CD4-positive, alpha-beta T cell treated with Interleukin-4 for 4 hours (primary cell): ENCODE measurements around the gene AFF3.
"Not testable (repeated sequence)": the region's sequence is repeated elsewhere in the genome, so short reads cannot be mapped to it uniquely, and the experiment has no call there.

Experiments
- DNase-seq: peaks from one replicate; pipeline ENCODE4 v3.0.0-alpha.2; 2020

The AFF3 gene

DNA sequence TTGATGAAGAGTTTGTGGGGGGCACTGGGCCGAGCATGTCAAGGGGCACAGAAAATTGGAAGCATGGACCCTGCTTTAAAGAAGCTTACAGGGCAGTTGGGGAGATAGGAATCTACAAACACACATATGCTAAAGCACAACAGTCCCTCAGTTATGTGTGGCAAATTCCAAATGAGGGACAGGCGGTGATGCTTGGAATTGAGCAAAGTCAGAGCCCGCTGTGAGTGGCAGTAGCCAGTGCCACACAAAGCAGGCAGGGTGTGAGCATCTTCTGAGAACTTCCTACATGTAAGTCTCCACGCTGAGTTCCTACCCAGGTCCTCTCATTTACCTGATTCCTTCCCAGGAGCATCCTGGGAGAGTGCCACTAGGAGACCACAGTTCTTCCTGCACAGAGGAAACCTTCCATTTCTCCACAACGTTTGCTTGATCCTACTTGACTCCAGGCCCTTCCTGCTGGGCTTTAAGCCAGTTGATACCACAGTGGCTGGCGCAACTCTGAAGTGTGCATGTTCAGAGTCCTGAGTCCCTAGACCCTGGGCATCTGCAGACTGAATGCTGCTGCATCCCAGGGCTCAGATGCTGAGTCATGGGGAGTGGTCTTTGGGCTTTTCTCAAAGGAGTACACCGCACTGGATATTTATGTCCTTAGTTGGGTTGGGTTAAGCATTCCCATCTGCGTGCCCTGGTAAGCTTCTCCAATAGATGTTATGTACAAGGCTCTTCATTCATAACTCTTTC lies 365.3 kb downstream of the AFF3 start:
- no peak for DNase-seq

DNA sequence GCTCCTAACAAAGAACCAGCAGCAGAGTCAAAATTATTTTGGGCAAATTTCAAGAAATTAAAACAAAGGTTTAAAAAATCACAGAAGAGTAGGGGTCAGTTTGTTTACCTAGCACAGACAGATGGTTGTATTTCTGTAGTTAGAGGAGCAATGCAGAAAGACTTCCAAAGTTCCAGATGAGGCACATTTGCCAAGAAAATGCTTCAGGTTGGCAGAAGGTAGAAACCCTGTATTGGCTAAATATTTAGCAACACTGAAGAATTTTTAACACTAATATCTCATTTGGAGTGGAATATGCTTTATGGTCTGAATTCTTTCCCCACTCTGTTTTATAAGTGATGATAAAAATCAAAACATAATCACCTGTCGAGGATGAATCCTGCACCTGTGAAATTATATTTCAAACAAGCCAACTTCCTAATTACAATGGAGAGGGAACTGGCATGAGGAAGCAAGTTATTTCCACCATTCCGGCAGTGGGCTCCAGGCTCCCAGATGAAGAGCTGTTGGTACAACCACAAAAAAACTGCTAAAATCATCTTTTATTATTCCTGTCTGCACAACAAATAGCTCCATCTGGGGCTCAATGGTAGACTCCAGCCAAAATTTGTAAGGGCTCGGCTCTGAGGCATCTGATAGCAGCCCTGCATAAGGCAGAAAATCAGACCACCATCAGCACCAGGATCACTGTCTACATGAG lies 366.0 kb downstream of the AFF3 start:
- DNase-seq, result no peak

DNA sequence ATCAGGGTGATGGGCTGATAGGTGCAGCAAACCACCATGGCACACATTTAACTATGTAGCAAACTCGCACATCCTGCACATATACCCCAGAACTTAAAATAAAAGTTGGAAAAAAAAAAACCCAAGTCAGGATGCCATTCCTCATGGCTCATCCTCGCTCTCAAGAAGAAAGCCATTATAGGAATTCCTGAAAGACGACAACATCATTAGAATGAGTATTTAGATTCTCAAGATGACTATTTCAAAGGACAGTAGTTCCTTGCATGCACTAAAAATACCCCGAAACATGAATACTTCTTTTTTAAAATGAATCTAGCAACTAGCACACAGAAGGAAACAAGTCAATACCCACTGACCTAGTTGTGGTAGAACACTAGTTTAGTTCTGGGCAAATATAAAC lies 366.8 kb downstream of the AFF3 start:
- DNase-seq, result no peak

DNA sequence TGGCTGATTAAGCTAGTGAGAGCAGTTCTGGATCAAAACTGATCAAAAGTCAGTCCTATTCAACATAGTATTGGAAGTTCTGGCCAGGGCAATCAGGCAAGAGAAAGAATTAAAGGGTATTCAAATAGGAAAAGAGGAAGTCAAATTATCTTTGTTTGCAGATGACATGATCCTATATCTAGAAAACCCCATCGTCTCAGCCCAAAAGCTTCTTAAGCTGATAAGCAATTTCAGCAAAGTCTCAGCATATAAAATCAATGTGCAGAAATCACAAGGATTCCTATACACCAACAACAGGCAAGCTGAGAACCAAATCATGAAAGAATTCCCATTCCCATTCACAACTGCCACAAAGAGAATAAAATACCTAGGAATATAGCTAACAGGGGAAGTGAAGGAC lies 368.7 kb downstream of the AFF3 start:
- DNase-seq, result not testable (repeated sequence)

DNA sequence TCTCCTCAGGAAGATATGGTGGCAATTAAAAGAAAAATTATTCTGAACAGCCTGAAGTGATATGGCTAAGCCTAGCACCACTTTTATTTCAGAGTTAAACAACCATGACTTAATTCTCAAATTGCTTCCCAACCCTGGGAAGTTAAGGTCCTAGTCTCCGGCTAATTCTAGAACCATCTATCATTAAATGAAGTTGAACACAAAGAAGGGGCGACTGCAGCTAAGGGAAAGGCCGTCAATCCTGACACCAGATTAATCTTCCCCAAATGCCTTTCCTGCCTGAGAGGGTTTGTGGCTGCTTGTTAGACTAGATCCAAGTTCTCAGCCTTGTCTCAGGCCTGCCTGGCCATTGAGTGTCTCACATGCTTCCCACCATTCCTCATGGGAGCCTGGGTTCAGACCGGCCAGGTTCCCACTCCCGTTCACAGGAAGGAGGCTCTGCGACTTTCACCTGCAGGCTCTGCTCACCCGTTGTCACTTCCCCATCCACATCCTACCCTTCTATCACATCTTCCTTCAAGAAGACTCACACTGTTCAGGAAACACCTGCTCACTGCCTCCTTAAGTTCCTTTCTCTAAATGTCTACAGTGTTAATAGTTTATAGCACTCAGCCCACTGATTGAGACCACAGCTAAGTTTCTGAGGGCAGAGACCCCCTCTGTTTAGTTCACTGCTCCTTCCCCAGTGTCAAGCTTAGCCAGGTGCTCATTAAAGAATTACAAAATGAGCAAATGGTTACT lies 369.6 kb downstream of the AFF3 start:
- no peak for DNase-seq

DNA sequence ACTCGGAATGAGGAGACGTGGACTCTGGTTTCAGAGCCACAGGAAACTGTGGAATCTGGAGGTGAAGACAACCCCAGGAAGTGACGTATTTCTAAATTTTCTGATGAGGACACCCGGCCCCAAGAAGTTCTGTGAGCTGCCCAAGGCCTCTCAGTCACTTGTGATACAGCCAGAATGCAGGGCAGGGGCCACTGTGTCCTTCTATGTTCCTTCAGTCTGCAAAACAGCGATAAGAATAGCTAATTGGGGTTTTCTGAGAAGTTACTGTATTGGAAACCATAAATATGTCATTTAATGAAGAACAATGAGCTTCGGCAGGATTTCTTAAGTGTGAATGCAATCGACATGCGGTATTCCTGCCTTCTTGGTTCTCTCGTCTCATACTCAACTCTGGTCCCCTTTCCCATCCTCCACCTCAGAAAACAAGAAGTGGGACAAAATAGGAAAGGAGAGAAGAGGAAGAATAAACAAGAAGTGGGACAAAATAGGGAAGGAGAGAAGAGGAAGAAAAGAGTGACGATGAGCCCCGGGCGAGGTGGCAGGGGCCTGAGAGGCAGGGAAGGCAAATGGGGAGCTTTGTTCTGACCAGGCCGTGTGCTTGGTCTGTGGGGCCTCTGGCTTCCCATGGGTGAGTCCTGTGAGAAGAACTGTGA lies 370.6 kb downstream of the AFF3 start:
- no peak for DNase-seq

DNA sequence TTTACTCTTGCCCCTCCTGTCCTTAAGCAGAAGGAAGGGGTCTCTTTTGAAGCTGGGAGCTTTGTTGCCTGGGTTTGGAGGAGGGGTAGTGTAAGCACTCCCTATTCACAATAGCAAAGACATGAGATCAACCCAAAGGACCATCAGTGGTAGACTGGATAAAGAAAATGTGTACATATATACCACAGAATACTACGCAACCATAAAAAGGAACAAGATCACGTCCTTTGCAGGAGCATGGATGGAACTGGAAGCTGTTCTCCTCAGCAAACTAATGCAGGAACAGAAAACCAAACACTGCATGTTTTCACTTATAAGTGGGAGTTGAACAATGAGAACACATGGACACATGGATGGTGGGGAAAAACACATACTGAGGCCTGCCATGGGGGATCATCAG lies 371.5 kb downstream of the AFF3 start:
- DNase-seq, result no peak

DNA sequence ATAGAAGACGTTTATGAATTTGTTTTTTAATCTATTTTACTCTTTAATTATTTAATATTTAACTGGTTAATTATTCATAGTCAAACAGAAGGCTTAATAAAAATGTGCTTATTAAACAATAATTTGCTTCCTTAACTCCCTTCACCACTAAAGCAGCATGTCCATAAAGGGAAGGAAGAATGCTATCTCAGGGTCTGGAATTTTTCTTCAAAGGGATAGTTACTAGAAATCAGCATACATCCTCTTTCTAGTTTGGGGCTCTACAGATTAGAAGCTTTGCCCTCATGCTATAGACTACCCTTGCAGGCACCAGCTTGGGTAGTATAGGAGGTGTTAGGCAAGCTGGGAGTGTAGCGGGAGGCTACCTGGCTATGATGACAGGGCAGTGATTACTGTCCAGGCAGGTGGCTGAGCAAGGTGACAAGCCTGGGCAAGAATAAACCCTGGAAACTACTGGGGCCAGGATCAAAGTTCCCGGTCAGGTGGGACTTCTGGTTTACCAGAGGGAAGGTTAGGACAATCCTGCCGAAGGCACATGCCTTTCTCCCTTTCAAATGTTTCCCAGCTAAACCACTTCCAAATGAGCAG lies 376.6 kb downstream of the AFF3 start:
- DNase-seq, result no peak

DNA sequence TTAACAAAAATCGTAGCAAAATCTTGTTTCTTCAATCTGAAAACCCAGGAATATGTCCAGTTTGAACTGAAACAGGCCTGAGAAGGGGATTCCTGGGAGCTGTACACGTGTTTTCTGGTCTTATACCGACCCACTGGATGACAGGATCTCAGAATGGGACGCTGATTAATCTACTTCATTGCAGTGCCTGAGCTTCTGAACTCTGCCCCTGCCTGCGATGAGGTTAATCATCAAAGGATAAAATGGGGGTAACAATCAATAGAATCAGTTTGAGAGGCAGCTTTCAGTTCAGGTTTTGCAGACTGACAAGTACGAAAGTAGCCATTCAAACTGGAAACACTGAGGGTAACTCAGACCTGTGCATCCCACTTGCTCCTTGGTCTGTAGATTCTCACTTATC lies 378.6 kb downstream of the AFF3 start:
- DNase-seq, result no peak

DNA sequence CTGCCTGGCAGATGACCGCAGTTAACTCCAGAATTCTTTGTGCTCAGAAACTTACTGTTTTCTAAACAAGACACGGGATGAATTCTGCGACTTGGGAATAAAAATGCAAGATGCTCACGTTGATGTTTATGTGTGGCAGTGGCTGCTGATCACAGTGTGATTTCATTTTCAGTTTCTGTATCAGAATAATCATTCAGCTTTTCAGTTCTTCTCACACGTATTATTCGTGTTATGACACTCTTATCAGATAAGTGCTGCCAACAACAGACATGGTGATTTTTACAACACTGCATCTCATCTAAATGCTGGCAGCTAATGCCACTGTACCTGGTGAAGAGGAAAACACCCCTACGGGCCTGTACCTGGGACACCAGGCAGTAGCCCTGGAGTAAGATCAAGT lies 379.7 kb downstream of the AFF3 start:
- DNase-seq, result no peak

DNA sequence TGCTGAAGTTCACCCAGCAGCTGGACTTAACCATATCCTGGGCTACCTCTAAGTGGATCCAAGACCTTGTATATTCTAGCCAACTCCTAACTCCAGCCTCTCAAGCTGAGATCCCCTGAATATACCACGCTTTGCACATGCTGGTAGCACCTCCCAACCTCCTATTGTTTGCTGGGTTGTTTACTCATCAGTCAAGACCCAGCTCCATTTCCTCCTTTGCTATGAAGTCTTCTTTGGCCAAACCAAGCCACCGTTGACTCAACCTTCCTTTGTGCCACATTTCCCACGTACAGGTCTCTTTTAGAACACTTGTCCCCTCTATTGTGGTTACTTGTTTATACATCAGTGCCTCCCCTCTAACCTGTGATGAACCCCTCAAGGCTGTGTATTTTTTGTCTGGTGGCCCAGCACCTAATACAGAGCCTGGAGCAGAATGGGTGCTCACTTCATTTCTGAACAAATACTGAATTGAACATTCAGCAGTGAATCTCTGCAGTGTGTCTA lies 384.7 kb downstream of the AFF3 start:
- DNase-seq, result no peak

DNA sequence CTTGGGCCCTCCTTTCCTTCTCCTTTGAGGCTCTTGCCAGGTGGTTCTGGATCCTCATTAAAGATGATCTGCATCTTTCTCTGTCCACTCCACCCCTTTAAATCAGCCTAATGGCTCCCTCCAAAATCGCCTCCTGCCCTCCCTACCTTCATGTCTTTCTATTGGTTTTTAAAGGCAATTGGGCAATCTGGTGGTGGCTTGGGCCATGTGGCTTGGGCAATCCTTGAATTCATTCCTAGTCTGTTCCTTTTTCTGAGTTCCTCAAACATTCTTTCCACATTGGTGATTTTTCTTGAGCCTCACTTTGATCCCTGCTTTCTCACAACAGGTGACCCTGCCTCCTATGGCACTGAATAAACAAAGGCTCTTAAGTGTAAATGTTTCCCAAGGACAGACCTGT lies 386.3 kb downstream of the AFF3 start:
- no peak for DNase-seq

DNA sequence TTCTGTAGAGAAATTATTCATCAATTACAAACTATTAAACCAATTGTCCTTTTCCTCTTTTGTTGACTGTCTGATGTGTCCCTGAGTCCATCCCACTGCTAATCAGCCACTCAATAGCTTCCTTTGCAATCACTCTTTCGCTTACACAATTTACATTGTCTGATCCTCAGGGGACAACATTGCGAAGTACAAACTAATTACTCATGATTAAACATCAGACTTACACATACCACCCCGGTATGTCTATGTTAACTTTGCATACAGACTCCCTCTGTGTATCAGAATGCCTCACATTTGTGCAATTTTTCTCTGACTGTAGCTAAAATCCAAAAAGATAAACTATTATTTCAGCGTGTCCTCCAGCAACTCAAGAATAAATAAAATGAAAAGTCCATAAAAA lies 388.2 kb downstream of the AFF3 start:
- no peak for DNase-seq

DNA sequence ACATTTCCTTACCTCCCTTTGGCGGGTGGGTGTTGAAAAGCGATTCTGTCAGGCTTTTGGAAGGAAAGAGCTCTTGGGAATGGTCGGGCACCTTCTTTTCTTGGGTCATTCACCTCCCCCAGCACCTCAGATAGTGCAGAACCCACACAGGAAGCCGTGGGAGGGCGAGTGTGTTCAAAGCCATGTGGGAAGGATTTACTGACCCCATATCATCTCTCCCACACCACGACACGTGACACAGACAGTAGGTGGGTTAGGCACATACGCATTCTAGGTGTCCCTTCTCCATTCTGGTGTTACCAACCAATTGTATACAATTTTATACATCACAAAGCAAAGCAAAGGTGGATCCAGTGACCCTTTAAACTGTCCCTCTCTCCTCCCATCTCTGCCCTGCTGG lies 388.9 kb downstream of the AFF3 start:
- no peak for DNase-seq

DNA sequence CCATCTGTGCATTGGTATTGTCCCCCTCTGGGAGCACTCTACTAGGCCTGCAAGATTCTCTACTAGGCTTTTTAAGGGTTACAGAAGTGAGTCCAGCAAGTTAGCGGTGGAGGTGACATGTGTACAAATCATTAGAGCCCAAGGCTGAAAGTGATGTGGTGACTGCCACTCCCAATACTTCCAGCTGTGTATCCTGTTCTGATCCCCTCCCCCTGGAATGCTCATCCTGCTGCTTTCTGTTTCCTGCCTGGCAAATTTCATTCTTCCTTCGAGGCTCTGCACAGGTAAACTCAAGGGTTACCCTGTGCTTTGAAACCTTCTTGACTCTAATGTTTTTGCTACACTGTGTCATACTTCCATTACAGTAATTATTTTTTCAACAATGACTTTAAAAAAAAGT lies 394.0 kb downstream of the AFF3 start:
- no peak for DNase-seq

DNA sequence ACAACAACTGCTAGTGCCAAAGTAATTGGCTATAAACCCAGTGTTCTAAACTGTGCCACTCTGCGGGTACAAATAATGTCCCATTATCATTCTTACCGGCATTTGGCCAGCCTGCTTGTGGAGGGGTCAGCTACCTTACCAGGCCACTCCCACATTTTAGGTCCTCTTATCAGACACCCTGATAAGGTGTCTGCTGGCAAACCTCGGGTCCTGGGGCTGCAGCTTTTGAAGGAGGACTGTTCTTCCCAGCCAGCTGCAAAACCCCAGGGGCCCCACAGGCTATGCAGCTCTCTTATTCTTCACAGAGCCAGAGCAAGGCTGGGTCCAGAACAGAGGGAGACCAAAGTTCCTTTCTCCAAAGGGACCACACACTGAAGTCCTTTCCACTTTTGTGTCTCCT lies 394.5 kb downstream of the AFF3 start:
- no peak for DNase-seq

DNA sequence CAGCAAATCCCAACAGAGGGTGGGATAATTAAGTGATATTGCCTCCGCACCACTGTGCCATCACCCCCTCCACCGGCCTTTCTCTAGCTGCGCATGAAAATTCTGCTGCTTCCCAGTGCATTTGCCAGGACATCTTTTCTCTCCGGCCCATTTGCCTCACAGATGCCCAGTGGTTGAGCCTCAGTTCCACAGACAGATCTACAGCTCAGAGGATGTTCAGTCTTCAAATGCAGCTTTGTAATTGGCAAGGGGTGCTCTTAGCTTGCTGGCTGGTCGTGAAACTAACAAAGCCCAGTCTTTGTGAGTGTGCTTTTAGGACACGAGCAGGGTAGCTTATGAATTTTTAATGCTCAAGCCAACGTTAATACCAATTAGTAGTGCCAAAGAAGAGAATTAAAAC lies 399.2 kb downstream of the AFF3 start:
- no peak for DNase-seq

DNA sequence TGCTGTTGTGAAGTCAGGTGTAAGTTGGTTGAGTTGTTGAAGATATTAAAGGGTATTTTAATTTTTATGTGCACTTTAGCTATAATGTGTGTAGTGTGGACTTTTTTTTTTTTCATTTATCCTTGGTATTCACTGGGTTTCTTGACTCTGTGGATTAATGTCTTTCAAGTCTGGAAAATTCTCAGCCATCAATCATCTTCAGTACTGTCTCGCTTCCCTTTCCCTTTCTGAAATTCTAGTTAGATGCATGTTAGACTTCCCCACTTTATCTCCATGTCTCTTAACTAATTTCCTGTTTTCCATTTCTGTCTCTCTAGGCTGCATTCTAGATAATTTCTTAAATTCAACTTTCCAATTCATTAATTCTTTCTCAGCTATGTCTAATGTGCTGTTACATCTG lies 404.9 kb downstream of the AFF3 start:
- DNase-seq, result no peak

DNA sequence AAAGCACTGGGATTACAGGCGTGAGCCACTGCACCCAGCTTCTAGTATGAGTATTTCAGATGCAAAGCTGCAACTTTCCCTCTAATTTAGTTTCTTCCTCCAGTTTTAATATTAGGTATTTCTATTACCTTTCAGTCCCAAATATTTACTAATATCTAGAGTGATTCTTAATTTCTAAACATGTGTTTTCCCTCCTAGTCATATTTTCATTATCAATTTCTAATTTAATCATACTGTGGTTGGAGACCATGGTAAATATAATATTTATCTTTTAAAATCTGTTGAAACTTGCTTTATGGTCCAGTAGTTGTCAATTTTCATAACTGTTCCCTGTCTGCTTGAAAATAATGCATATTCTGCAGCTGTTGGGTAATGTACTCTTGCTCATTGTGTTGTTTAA lies 406.6 kb downstream of the AFF3 start:
- DNase-seq, result no peak

DNA sequence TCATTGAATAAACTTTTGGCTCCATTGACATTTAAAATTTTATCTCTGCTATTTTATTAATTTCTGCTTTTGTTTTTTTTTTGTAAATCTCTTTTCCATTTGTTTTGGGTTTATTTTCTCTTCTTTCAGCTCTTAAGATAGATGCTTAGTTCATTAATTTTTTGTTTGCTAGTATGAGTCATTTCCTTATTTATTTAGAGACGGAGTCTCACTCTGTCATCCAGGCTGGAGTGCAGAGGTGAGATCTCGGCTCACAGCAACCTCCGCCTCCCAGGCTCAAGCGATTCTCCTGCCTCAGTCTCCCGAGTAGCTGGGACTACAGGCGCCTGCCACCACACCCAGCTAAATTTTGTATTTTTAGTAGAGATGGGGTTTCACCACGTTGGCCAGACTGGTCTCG lies 407.1 kb downstream of the AFF3 start:
- not testable (repeated sequence) for DNase-seq

DNA sequence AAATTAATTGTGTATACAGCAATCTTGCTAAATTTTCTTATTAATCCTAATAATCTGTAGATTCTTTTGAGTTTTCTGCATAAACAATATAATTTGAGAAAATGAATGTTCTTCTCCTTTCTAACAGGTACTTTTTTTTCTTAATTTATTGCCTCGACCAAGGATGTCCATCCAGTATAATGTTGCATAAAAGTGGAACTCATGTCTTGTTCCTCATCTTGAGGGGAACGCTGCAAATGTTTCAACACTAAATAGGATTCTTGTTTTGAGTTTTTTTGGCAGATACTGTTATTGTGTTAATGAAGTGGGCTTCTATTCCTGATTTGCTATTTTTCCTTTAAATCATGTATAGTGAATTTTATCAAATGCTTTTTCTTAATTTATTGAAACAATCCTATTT lies 408.2 kb downstream of the AFF3 start:
- no peak for DNase-seq

DNA sequence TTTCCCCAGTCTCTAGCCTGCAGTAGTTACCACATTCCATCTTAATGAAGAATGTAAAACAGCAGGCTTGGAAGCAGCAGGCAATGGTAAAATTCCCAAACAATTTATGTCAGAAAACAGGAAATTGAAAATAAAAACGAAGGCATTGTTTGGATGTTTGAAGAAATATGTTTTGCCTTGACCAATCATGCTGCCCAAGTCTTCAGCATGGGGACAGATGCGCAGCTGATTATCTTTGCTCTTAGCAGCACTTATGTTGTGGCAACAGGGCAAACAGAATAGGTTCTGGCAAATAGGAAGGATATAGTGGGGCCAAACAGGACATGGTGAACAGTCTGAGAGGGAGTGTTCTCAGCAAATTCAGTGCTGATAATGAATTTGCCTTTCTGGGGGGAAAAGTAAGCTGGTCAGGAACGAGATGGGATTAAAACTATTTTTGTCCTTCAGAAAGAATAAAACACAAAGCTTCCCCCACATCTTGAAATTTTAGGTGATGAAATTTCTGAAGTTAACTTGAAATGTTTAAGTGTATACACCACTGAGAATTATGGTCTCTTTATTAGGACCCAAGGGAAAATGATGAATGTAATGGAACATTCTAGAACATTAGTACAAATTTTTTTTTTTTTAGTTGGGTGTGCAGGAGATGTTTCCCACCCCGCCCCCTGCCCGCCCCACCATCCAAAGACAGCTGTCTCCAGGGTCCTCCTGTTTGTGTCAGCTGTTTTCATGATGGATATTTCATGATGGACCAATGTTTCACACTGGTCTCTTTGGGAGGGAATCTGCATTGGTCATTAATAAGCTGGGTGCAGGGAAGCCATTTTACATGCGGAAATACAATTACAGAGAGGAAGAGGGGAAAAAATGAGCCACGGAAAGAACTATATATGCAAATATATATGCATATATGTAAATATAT lies 413.0 kb downstream of the AFF3 start:
- DNase-seq, result no peak
